Coronary artery (tissue), 2 donors: ENCODE data around the gene FAM53A.

Experiments
- DNase-seq: peaks from one replicate; pipeline ENCODE4 v3.0.0-alpha.2; 2017; ENCODE audit warnings: low spot score
- H3K27ac ChIP-seq, 2 donors: fragments of 200-600 bp; sonication (generic); one replicate each; pipeline ENCODE4 v1.5.1; 2016 to 2019
- H3K4me3 ChIP-seq: fragments of 200-600 bp; sonication (generic); 2 replicates; pipeline ENCODE4 v1.5.1; 2016; ENCODE audit warnings: mild to moderate bottlenecking, moderate library complexity
- CTCF ChIP-seq: fragments of 200-600 bp; sonication (generic); IDR thresholded peaks from one replicate; pipeline ENCODE4 v1.5.1; 2019; ENCODE audit warnings: antibody characterized with exemption

Gene FAM53A

GRCh38 chr4:1721003-1721665 is 37.0 kb upstream of the FAM53A start, which contains the start of the genes TACC3 and TMEM129:
Gene TACC3 (plus strand): TSS chr4:1721521. CDS start chr4:1723422, 1,901 bp downstream.
Gene TMEM129 (minus strand): TSS chr4:1721323. CDS start chr4:1720837, 486 bp downstream.
- Histone ChIP-seq H3K27ac (peak within 1 kb of the TSS; percentile 62 to 97), H3K4me3 (peak within 1 kb of the TSS; percentile 92)
- peak; percentile 97 for DNase-seq
- TF ChIP-seq CTCF = no peak

GRCh38 chr4:1720163-1720983 is 36.3 kb upstream of the FAM53A start:
- no peak for DNase-seq
- no peak for TF ChIP-seq CTCF
- H3K4me3 ChIP-seq = peak overlapping the region; percentile 92
- peak overlapping the region; percentile 62 to 97 for H3K27ac ChIP-seq

- Histone ChIP-seq H3K27ac (no peak overlapping the region), H3K4me3 (no peak overlapping the region)
- DNase-seq = no peak
- no peak for TF ChIP-seq CTCF
These were observed 34.2 kb upstream of the FAM53A start for GRCh38 chr4:1718095-1718850.

DNA sequence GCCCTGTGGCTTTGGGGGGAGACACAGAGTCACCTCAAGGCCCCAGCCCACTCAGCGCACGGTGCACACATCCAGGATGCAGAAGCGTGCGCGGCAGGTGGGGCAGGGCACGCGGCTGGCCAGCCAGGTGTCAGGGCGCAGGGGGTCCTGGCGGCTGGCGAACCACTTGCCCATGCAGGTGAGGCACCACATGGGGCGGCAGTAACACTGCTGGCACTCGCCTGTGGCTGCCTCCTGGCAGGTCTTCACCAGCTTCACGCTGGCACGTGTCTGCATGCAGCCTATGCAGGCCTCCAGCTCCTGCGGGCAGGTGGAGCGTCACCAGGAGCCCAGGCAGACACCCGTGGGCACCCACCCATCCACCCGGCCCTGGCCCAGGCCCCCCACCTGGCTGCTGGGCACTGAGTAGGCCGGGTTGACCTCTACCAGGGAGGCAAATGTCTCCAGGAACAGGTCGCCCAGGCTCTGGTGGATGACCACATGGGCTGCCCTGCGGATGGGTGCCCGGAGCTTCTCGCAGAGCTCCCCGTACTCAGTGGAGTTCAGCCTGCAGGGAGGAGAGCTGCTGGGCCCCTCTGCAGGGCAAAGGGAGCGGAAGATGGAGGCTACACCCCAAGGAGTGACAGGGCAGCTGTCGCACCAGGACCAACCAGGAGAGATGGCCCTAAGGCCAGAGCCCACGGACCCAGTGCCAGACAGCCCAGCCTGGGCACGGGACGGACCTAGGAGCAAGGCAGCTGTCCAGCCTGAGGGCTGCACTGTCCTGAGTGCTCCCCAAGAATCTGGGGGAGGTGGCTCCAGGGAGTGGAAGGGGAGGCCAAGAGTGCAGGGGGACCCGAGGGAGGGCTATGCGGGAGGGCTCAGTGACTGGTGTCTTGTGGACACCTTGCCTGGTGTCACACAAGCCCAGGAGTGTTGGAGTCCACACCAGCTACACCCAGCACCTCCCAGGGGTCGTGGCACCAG is 33.3 kb upstream of the FAM53A start:
- no peak for TF ChIP-seq CTCF
- H3K4me3 ChIP-seq = no peak overlapping the region
- DNase-seq = no peak
- no peak overlapping the region for H3K27ac ChIP-seq

GRCh38 chr4:1716065-1716945 is 32.2 kb upstream of the FAM53A start:
- no peak for DNase-seq
- no peak for TF ChIP-seq CTCF
- H3K27ac ChIP-seq = no peak overlapping the region
- H3K4me3 ChIP-seq = no peak overlapping the region
